ENCODE data around the gene TPRG1L. TPM values are rescaled to one million over a fixed set of nuclear protein-coding genes. Genes with fewer than 3 reads are reported as not detected.

TPRG1L gene
- total and polyA plus RNA-seq, 2 experiments from 2014 or later, result 6.2 to 20.3 TPM

- TF ChIP-seq ZNF462 (CRISPR knock-in tag; IDR thresholded peaks at IDR 0.05) (no peak), EZH2phosphoT487 (IDR thresholded peaks at IDR 0.05; ENCODE audit: unreplicated experiment) (no peak), JUNB (IDR thresholded peaks at IDR 0.05; ENCODE audit: unreplicated experiment) (no peak), CTCF (conservative IDR thresholded peaks at IDR 0.05; ENCODE audit: low read depth in 2 of 2) (no peak), ZNF331 (CRISPR knock-in tag; IDR thresholded peaks at IDR 0.05; ENCODE audit: low read depth) (no peak), CREB1 (CRISPR knock-in tag; IDR thresholded peaks at IDR 0.05; ENCODE audit: low read depth) (no peak), STAT1 (IDR thresholded peaks at IDR 0.05; ENCODE audit: unreplicated experiment) (no peak)
Measured at GRCh38 chr1:3662080-3662671, 37.4 kb downstream of the TPRG1L start (continued).
